ENCODE results near the gene CDKN2A.

GRCh38 chr9:21974722-21975409 is 19.3 kb downstream of the CDKN2A start:
- TF ChIP-seq CTCF (IDR thresholded peaks at IDR 0.05; ENCODE audit: insufficient read depth, low read depth, low read length) (no peak), EZH2 (IDR thresholded peaks at IDR 0.05; ENCODE audit: insufficient read depth, low read length) (peak; percentile 17)
